ENCODE results near the gene ZNF777. TPM values are rescaled to one million over a fixed set of nuclear protein-coding genes. Genes with fewer than 3 reads are reported as not detected.

The ZNF777 gene
- total RNA-seq, 1 experiment from 2014 or later, result 12.0 TPM

- TF ChIP-seq, protein P1, sequence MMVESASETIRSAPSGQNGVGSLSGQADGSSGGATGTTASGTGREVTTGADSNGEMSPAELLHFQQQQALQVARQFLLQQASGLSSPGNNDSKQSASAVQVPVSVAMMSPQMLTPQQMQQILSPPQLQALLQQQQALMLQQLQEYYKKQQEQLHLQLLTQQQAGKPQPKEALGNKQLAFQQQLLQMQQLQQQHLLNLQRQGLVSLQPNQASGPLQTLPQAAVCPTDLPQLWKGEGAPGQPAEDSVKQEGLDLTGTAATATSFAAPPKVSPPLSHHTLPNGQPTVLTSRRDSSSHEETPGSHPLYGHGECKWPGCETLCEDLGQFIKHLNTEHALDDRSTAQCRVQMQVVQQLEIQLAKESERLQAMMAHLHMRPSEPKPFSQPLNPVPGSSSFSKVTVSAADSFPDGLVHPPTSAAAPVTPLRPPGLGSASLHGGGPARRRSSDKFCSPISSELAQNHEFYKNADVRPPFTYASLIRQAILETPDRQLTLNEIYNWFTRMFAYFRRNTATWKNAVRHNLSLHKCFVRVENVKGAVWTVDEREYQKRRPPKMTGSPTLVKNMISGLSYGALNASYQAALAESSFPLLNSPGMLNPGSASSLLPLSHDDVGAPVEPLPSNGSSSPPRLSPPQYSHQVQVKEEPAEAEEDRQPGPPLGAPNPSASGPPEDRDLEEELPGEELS (CRISPR knock-in tag; IDR thresholded peaks at IDR 0.05), result no peak
- TF ChIP-seq, protein P2, sequence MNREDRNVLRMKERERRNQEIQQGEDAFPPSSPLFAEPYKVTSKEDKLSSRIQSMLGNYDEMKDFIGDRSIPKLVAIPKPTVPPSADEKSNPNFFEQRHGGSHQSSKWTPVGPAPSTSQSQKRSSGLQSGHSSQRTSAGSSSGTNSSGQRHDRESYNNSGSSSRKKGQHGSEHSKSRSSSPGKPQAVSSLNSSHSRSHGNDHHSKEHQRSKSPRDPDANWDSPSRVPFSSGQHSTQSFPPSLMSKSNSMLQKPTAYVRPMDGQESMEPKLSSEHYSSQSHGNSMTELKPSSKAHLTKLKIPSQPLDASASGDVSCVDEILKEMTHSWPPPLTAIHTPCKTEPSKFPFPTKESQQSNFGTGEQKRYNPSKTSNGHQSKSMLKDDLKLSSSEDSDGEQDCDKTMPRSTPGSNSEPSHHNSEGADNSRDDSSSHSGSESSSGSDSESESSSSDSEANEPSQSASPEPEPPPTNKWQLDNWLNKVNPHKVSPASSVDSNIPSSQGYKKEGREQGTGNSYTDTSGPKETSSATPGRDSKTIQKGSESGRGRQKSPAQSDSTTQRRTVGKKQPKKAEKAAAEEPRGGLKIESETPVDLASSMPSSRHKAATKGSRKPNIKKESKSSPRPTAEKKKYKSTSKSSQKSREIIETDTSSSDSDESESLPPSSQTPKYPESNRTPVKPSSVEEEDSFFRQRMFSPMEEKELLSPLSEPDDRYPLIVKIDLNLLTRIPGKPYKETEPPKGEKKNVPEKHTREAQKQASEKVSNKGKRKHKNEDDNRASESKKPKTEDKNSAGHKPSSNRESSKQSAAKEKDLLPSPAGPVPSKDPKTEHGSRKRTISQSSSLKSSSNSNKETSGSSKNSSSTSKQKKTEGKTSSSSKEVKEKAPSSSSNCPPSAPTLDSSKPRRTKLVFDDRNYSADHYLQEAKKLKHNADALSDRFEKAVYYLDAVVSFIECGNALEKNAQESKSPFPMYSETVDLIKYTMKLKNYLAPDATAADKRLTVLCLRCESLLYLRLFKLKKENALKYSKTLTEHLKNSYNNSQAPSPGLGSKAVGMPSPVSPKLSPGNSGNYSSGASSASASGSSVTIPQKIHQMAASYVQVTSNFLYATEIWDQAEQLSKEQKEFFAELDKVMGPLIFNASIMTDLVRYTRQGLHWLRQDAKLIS (CRISPR knock-in tag; IDR thresholded peaks at IDR 0.05; ENCODE audit: borderline replicate concordance), result no peak
- TF ChIP-seq TEAD4 (CRISPR knock-in tag; IDR thresholded peaks at IDR 0.05), result no peak
These were observed 20.6 kb downstream of the ZNF777 start (continued) for GRCh38 chr7:149440222-149440621.

DNA sequence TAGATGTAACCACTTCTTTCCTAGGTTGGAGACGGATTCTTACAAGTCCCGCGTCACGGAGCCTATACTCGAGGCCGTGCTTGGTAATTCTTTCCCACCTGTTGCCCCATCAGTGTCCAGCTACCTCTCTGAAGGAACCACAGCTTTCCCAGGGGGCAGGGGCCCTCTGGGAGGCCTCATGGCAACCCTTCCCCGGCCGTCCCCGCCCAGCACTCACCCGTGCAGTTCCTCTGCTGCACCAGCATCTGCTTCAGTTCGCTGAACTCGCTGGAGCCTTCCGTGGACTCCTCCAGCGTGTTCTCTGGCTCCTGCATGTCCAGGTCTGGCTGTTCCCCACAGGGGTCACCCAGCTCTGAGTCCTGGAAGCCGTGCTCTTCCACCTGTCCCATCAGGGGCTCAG, 24.5 kb downstream of the ZNF777 start:
- Mint-ChIP-seq H3K36me3 (peaks cover 6% of the 10 kb centered on the region; the same call in 1 of the 2 replicates), H3K27ac (no peak overlapping the region), H3K9me3 (no peaks in the 10 kb centered on the region), H3K4me3 (no peak overlapping the region), H3K27me3 (ENCODE audit: low read depth) (no peaks in the 10 kb centered on the region), H3K4me1 (no peaks in the 10 kb centered on the region)
- DNase-seq (ENCODE audit: low spot score) (no peak), ATAC-seq (no peak)
- POLR2A ChIA-PET, result interaction anchor here (0.9 kb wide), 1 partner anchor 23 kb away, joined by 4 read pairs; no protein-coding TSS in a partner anchor
- TF ChIP-seq, protein P3, sequence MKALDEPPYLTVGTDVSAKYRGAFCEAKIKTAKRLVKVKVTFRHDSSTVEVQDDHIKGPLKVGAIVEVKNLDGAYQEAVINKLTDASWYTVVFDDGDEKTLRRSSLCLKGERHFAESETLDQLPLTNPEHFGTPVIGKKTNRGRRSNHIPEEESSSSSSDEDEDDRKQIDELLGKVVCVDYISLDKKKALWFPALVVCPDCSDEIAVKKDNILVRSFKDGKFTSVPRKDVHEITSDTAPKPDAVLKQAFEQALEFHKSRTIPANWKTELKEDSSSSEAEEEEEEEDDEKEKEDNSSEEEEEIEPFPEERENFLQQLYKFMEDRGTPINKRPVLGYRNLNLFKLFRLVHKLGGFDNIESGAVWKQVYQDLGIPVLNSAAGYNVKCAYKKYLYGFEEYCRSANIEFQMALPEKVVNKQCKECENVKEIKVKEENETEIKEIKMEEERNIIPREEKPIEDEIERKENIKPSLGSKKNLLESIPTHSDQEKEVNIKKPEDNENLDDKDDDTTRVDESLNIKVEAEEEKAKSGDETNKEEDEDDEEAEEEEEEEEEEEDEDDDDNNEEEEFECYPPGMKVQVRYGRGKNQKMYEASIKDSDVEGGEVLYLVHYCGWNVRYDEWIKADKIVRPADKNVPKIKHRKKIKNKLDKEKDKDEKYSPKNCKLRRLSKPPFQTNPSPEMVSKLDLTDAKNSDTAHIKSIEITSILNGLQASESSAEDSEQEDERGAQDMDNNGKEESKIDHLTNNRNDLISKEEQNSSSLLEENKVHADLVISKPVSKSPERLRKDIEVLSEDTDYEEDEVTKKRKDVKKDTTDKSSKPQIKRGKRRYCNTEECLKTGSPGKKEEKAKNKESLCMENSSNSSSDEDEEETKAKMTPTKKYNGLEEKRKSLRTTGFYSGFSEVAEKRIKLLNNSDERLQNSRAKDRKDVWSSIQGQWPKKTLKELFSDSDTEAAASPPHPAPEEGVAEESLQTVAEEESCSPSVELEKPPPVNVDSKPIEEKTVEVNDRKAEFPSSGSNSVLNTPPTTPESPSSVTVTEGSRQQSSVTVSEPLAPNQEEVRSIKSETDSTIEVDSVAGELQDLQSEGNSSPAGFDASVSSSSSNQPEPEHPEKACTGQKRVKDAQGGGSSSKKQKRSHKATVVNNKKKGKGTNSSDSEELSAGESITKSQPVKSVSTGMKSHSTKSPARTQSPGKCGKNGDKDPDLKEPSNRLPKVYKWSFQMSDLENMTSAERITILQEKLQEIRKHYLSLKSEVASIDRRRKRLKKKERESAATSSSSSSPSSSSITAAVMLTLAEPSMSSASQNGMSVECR (CRISPR knock-in tag; IDR thresholded peaks at IDR 0.05; ENCODE audit: borderline replicate concordance), result no peak
- TF ChIP-seq ZNF219 (CRISPR knock-in tag; IDR thresholded peaks at IDR 0.05; ENCODE audit: borderline replicate concordance) (no peak), GABPB1 (CRISPR knock-in tag; IDR thresholded peaks at IDR 0.05) (no peak), HMGA2 (CRISPR knock-in tag; IDR thresholded peaks at IDR 0.05) (no peak), HMGXB4 (CRISPR knock-in tag; IDR thresholded peaks at IDR 0.05) (no peak), FOXP1 (CRISPR knock-in tag; IDR thresholded peaks at IDR 0.05; ENCODE audit: borderline replicate concordance) (no peak), MYBL2 (CRISPR knock-in tag; IDR thresholded peaks at IDR 0.05) (no peak), ZNF263 (CRISPR knock-in tag; IDR thresholded peaks at IDR 0.05; ENCODE audit: low read depth) (no peak), ATF1 (CRISPR knock-in tag; IDR thresholded peaks at IDR 0.05) (no peak)
- TF ChIP-seq, protein P4, sequence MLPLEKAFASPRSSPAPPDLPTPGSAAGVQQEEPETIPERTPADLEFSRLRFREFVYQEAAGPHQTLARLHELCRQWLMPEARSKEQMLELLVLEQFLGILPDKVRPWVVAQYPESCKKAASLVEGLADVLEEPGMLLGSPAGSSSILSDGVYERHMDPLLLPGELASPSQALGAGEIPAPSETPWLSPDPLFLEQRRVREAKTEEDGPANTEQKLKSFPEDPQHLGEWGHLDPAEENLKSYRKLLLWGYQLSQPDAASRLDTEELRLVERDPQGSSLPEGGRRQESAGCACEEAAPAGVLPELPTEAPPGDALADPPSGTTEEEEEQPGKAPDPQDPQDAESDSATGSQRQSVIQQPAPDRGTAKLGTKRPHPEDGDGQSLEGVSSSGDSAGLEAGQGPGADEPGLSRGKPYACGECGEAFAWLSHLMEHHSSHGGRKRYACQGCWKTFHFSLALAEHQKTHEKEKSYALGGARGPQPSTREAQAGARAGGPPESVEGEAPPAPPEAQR (CRISPR knock-in tag; IDR thresholded peaks at IDR 0.05), result no peak
- CTCF ChIA-PET, result no interaction called here

Data from WTC11 (cell line).